Activated CD8-positive, alpha-beta memory T cell treated with anti-CD3 and anti-CD28 coated beads for 4 hours (primary cell): ENCODE data around the gene LIN7A.
"Not testable (repeated sequence)": the region's sequence is repeated elsewhere in the genome, so short reads cannot be mapped to it uniquely, and the experiment has no call there.

Experiments used
- DNase-seq, 2 donors: peaks; one replicate each; pipeline ENCODE4 v3.0.0-alpha.2; 2020; ENCODE audit warnings: low read depth in 2 of 2

The LIN7A gene

DNA sequence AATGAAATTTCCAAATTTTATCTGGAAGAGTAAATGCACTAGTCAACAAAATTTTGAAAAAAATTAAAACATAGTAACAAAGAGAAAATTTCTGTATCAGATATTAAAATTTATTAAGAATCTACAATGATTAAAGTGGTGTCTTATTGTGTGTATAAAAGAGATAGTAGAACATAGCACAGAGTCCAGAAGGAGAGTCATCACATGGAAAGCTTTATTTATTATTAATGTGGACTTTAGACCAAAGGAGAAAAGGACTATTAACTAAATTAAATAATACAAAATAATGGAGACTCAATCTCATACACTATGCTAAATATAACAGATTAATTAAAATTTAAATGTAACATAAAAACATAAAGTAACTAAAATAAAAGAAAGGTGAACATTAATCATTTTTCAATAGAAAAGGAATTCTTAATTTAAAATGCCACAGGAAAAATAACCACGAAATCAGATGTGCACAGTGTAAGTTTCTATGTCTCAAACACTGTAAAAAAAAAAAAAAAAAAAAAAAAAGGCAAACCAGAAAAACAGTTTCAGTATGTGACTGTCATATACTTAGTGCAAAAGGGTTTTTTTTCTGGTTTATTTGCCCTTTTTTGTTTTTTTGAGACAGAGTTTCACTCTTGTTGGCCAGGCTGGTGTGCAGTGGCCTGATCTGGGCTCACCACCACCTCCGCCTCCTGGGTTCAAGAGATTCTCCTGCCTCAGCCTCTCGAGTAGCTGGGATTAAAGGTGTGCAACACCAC is 125.6 kb downstream of the LIN7A start:
- no peak for DNase-seq

DNA sequence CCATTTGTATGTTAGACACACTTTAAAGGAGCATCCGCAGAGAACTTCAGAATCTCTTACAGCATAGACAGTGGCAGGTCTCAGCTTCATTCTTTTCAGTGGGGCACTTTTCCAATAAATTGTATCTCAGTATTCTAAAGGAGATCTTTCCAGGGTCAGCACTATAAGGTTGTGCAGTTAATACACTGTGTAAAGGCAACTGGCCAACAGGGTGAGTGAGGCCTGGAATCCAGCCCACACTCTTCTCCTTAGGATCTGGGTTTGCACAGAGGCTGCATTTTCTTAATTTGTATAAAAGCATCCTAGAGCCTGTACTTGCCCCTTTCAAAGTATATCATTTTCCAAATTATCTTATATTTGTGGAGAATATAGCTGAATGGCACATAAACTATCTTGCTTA is 126.9 kb downstream of the LIN7A start:
- no peak for DNase-seq

DNA sequence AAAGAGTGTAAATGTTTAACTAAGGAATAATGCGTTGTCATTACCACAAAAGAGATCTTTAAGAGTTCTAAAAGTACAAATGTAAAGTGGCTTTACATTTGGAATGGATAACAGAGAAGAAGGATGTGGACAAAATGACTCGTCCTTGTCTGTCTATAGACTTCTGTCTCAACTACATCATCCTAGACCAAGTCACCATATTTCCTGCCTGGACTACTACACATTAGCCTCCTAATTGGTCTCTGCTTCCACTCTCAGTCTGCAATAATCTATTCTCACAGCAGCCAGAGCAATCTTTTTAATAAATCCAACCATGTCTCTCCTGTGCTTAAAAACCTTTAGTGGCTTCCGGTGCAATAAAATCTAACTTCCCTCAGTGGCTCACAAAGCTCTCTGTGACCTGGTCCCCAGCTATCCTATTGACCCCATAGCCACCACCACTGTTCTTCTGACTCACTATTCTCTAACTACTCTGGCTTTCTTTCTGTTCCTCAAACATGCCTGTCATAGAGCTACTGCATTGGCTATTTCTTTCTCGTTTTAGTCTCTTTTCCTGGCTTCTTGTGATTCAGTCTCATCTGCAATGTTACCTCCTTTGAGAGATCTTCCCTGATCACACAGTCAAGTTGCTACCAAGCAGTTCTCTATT is 130.0 kb downstream of the LIN7A start:
- DNase-seq, result no peak

DNA sequence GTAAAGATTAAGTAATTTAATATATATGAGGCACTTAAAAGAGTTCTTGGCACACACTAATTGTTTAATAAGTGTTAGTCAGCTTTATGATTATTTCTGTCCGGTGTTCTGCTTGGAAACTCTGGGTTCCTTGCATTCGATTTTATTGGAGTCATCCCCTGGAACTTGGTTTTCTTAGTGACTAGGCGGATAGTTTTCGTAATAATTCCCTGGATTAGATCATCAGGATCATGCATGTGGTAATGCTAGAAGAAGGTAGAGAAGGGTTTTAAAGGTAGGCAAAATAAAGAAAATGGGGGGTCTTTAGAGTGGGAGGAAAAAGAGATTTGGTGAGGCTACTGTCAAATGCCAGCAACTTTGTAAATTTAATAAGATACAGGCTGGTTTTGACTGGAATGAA is 132.6 kb downstream of the LIN7A start:
- no peak for DNase-seq

DNA sequence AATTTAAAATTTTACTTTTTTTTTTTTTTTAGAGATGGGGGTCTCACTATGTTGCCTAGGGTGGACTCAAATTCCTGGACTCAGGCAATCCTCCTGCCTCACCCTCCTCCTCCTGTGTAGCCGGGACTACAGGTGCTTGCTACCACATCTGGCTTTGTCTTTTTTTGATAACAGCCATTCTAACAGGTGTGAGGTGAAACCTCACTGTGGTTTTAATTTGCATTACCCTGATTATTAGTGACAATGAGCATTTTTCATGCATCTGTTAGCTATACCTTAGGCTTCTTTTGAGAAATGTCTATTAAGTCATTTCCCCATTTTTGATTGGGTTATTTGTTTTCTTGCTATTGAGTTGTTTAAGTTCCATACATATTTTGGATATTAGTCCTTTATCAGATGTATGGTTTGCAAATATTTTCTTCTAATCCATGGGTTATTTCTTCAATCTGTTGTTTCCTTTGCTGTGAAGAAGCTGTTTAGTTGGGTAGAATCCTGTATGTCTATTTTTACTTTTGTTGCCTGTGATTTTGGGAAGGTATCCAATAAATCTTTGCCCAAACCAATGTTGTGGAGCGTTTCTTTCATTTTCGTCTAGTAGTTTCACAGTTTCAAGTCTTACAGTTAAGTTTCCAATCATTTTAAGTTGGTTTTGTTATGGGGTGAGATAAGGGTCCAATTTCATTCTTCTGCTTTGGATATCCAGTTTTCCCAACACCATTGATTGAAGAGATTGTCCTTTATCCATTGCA is 134.9 kb downstream of the LIN7A start:
- no peak for DNase-seq

DNA sequence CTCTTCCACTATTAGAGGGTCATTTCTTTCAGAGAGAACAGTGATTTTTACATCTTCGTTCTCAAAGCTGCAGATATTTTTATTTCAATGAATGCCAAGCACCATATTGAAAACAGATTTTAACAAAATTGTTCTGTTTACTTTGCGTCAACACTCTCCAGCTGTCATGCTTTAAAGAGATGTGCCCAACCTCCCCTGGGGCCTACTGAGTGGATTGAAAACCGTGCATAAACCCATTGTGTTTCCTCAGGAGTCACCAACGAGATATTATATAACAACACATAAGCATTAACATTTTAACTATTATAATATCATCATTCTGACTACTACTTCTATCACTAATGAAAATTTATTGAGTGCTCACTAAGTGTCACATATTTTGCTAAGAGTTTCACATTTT is 139.5 kb downstream of the LIN7A start:
- DNase-seq, result no peak

DNA sequence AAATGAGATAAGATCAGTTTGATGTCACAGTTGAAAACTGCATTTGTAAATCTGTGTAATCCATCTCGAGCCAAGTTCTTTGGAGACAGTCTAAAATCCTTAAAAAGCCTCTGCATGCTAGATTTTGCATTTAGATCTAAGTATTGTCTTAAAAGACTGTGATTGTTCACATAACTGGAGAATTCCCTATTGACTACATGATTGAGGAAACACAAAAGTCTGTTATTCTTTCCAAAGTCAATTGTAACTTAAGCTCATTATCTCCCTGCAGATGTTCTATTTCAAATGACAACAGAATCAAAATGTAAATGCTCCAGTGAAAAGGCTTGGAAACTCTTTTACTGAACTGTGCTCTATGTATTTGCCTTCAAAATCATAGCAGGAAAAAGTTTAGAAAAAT is 143.2 kb downstream of the LIN7A start:
- no peak for DNase-seq

DNA sequence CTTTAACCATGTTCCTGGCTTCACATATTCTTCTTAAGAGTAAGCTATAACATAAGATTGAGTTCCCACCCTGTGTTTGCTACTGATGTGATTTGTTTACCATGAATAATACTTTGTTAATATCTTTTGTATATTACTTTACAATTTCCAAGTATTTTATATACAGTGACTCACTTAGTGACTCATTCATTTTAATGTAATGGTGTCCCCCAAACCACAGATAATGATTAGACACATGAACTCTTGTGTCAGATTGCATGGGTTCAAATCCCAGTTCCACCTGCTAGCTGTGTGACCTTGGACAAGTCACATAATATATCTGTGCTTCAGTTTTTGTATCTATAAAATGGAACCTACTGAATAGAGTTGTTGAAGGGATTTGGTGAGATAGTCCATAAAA is 144.9 kb downstream of the LIN7A start:
- no peak for DNase-seq

DNA sequence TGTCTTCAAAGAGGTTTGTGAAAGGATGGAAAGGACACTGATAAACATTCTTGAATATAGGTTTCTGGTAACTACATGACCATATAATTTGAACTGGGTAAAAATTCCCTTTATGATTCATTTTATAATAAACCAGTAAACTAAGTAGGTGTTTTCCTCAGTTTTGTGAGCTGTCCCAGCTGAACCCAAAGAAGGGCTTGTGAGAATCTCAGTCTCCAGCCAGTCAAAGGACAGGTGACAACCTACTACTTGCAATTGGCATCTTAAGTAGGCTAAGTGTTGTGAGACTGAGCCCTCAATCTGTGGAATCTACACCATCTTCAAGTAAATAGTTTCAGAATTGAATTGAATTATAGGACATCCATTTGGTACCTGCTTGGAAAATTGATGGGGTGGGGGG is 145.9 kb downstream of the LIN7A start:
- no peak for DNase-seq

DNA sequence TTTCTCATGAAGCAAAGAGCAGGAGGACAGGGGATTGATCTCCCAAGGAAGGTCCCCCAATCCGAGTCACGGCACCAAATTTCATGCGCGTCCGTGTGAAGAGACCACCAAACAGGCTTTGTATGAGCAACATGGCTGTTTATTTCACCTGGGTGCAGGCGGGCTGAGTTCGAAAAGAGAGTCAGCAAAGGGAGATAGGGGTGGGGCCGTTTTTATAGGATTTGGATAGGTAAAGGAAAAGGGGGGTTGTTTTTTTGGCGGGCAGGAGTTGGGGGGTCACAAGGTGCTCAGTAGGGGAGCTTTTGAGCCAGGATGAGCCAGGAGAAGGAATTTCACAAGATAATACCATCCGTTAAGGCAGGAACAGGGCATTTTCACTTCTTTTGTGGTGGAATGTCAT is 149.3 kb downstream of the LIN7A start:
- DNase-seq, result not testable (repeated sequence)

DNA sequence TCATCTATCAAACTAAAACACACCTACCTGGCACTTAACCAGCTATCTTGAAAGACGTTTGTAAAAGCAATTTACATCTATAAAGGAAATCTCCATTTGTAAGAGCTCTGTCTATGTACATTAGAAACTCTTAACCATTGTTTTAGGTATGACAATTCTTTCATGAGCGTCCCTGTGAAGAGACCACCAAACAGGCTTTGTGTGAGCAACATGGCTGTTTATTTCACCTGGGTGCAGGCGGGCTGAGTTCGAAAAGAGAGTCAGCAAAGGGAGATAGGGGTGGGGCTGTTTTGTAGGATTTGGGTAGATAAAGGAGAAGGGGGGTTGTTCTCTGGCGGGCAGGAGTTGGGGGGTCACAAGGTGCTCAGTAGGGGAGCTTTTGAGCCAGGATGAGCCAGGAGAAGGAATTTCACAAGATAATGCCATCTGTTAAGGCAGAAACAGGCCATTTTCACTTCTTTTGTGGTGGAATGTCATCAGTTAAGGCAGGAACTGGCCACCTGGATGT is 154.7 kb downstream of the LIN7A start:
- DNase-seq, result not testable (repeated sequence)

DNA sequence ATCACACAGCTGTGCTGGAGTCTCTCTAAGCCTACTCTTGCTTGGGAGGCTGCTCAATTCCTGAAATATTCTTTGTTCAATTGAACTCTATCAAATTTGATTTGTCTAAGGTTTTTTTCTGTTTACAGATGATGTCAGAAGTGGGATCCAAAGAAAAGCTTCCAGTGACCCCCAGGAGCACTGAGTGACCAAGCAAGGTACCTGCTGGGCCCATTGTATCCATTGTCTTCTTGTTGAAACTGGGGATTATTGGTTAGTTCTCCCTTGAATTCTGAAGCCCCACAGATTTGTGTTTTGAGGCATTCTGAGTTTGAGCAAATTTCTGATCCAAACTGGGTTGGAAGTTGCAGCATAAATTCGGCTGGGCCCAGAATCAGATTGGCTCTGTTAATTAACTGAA is 156.4 kb downstream of the LIN7A start:
- no peak for DNase-seq

DNA sequence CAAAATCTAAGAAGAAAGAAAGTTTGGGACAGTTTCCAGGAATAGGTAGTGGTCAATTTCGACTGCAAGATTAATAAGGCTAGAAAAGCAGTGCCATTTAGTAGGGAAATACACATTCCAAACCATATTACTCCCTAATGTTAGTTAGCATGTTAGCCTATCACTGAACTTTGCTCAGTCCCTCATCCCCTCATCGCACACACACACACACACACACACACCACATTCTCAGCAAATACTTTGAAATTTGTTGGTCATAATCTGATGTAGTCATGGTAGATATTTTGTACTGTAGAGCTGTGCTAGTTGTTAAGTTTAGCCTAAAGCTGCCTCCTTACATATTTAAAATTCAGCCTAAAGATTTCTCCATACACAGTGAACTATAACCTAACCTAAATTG is 157.0 kb downstream of the LIN7A start:
- DNase-seq, result no peak

DNA sequence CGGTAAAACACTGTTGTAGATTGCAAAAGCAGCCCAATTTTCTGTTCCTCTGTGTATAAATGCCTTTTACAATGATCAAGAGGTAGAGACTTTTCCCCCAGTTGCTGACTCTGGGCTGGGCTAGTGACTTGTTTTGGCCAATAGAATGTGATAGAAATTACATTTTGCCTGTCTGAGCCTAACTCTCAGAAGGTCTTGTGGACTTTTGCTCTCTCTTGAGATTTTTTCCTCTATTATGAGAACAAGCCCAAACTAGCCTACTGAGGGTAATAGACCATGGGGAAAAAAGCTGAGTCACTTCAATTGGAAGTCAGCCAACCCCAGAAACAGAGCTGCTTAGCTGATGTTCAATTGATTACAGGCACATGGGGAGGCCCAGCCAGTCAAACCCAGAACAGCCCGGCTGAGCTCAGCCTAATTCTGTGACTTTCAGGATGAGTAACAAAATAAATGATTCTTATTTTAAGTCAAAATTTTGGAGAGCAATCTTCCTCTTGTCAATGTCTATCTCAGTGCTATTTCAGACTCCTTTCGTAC is 159.7 kb downstream of the LIN7A start:
- no peak for DNase-seq

DNA sequence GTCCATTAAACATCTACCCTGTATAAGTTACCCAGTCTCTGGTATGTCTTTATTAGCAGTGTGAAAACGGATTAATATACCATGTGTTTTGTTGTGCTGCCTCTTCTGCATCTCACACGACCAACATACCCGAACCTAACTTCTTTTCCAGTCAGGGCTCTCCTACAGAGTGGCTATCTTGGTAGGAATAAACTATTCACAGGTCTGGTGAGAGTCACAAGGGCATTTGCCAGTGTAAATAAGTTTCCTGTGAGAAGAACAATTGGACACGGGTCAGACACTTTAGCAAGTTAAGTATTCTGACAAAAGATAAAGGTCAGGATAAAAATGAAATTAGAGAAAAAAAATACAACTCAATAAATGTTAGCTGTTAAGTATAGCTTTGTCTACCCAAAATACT is 160.1 kb downstream of the LIN7A start:
- DNase-seq, result no peak

DNA sequence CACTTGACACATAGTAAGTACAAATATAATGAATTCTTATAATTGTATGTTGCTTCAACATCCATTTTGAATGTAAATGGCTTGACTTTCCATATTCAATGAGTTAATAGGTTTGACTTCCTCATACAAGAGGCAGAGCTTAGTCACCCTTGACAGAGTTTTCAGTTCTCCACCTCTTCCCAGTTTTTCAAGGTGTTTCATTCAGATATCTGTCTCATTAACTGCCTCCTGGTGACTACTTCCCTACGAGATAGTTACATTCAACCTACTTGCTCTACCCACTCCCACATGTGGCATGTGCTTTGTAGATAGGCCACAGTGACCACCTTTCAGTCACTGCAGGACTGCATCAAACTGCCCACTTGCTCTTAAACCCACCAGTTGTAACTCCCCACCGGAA is 161.0 kb downstream of the LIN7A start:
- DNase-seq, result no peak

DNA sequence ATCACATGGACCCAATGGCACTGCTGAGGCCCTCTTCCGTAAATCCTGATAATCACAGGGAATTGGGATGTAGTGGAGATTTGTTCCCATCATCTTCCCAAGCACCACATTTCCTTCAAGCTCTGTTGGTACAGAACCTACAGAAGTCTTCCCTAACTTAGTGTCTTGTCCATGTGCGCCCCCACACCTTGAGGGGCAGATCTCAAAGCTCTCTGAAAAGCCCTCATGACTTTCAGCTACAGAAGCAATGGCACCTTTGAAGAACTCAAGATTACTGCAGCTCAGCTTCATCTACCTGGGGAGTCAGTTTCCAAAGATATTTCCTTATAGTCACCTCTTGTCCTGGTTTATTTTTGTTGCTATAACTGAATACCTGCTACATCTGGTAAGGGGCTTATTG is 166.8 kb downstream of the LIN7A start:
- no peak for DNase-seq

DNA sequence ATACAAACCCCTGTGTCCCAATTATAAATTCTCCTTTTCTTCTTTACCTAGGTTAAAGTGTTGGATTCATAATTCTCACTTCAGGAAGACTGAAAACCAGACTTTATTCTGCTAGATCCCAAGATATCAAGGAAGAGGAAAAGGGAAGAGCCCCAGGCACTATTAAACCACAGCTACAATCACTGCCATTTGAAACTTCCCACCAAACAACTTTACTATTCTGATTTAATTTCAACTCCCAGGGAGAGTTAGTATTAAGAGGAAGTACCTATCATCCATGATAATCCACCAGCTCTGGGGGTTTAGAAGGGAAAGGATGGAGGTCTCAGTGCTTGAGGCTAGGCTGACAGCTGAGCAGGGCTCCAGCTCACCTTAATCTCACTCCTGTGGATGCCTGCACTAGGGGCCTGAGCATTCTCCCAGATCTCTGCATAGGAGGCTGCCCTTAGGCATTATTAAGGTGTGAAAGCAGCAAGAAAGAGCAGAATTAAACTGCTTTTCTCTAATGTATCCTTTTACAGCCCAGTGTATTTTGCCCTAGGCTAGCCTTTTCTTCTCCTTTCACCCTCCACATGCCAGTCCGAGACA is 168.1 kb downstream of the LIN7A start:
- DNase-seq, result no peak

DNA sequence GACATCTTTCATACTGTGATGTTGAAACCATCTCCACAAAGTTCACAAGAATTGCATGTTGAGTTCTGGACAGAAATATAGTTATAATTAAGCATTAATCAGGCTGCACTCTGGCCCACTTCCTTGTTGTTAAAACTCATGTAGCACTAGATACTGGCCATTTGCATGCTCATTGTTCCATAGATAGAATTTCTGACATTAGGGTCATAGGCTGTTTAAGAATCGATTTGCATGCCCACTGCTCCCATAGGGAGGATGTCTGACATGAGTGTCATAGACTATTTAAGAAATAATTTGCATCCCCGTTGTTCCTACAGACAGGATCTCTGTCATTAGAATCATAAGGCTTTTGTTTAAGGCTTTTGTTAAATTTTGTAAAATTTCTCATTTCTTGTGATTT is 170.8 kb downstream of the LIN7A start:
- DNase-seq, result no peak

DNA sequence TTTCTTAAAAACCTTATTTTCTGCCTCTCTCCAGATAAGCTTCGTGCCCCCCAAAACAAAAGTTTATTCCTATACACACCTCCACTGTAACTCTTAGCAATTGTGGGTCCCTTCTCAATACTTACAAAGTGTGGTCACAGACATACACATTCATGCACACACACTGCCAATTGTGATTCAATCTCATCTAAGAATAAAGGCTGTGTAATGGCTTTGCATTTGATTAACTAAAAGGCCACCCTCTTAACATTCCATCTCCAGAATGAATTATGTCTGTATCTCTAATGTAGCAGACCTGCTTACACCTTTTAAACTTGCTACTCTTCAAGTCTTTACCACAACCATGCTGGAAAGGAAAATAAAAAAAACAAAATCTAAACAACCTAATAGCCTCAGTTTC is 171.5 kb downstream of the LIN7A start:
- DNase-seq, result no peak

DNA sequence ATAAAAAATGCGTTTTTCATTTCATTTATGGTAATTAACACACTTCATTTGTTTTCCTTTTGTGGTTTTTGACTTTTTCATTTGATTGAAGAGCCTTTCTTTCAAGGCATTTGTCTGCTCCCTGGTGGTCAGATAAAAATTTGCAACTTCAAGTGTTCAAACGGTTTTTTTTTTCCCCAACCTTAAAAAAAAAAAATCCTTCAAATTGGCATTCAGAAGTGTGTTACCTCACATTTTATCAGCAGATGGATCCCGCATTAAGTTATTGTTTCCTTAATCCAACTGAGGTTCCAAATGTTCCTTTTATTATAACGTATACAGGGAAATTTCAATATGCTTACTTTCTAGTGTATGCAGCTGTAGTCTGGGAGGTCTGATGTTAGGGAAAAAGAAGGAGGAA is 173.9 kb downstream of the LIN7A start:
- DNase-seq, result no peak

DNA sequence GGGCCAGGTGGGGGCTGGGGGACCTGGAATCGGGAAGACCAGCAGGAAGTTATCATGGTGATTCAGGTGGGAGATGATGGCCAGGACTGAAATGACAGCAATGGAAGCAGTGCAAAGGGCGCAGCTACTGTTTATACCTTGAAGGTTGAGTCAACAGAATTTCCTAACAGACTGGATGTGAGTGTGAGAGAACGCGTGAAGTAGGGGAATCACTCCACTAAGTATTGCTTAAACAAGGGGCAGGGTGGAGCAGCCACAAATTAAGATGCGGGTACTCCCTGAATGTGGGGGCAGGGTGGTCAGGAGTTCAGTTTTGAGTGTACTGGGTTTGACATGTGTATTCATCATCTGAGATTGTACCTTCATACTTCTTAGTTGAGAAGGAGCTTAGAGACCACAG is 175.9 kb downstream of the LIN7A start:
- no peak for DNase-seq
